Inflammatory macrophage treated with lipopolysaccharide for 4 hours (primary cell): Measurements from ENCODE around the gene PCDHGC3.

Source experiments
- DNase-seq: peaks from one replicate; pipeline ENCODE4 v3.0.0-alpha.2; 2020

The PCDHGC3 gene

DNA sequence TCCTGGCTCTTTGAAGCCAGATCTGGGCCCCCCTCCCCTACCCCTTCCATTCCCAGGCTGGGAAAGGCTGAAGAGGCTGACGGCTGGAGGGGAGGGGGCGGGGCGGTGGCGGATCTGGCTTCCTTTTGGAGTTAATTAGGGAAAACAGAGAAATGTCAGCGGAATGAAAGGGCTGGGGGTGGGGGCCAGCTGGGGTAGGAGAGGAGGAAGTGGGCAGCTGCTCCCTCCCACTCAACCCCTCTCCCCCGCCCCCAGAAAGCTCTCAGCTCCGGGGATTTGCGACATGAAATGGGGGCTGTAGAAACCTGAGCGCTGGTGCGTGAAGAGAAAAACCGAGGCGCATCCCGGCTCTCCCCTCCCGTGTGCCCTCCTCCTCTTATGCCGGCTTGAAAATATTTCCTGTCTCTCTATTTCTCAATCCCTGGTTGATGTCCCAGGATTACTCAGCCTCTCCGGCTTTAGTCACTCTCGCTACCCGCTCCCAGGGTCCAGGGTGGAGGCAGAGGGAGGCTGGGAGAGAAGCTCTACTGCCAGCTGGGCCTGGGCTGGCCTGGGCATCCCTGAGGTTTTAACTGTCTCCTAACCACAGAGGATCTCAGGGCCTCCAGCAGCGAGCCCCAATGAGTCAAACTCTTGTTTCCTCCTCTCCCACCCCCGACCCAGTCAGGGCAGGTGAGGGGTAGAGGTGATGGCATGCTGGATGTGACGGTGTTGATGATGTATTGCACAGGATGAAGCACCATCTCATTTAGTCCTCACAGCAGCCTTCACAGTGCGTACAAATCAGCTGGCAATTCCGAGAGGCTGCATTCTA lies 33.2 kb downstream of the PCDHGC3 start:
- DNase-seq = peak; percentile 67

DNA sequence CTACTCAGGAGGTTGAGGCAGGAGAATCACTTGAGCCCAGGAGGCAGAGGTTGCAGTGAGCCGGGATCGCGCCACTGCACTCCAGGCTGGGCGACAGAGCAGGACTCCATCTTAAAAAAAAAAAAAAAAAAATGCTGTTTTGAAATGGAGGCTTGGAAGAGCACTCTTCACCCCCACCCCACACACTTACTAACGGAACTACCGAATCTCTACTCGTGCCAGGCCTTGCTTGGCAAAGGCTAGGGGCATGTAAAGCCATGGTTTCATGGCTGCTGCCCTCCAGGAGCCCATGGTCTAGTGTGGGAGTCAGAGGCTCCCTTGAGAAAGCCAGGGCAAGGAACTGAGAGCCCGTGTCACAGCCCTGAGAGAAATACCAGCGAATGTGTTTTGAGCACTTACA lies 34.4 kb downstream of the PCDHGC3 start:
- no peak for DNase-seq

DNA sequence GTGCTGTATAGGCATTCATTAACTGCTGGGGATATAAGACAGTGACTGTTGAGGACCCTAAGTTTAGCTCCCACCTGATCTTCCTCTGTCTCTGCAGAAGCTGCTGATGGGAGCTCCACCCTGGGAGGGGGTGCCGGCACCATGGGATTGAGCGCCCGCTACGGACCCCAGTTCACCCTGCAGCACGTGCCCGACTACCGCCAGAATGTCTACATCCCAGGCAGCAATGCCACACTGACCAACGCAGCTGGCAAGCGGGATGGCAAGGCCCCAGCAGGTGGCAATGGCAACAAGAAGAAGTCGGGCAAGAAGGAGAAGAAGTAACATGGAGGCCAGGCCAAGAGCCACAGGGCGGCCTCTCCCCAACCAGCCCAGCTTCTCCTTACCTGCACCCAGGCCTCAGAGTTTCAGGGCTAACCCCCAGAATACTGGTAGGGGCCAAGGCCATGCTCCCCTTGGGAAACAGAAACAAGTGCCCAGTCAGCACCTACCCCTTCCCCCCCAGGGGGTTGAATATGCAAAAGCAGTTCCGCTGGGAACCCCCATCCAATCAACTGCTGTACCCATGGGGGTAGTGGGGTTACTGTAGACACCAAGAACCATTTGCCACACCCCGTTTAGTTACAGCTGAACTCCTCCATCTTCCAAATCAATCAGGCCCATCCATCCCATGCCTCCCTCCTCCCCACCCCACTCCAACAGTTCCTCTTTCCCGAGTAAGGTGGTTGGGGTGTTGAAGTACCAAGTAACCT lies 35.3 kb downstream of the PCDHGC3 start:
- DNase-seq = no peak

DNA sequence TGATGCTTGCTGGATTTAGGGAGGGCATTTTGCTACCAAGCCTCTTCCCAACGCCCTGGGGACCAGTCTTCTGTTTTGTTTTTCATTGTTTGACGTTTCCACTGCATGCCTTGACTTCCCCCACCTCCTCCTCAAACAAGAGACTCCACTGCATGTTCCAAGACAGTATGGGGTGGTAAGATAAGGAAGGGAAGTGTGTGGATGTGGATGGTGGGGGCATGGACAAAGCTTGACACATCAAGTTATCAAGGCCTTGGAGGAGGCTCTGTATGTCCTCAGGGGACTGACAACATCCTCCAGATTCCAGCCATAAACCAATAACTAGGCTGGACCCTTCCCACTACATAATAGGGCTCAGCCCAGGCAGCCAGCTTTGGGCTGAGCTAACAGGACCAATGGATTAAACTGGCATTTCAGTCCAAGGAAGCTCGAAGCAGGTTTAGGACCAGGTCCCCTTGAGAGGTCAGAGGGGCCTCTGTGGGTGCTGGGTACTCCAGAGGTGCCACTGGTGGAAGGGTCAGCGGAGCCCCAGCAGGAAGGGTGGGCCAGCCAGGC lies 36.1 kb downstream of the PCDHGC3 start:
- no peak for DNase-seq

DNA sequence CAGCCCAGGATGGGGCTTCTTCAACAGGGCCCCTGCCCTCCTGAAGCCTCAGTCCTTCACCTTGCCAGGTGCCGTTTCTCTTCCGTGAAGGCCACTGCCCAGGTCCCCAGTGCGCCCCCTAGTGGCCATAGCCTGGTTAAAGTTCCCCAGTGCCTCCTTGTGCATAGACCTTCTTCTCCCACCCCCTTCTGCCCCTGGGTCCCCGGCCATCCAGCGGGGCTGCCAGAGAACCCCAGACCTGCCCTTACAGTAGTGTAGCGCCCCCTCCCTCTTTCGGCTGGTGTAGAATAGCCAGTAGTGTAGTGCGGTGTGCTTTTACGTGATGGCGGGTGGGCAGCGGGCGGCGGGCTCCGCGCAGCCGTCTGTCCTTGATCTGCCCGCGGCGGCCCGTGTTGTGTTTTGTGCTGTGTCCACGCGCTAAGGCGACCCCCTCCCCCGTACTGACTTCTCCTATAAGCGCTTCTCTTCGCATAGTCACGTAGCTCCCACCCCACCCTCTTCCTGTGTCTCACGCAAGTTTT lies 36.7 kb downstream of the PCDHGC3 start:
- peak; percentile 59 for DNase-seq

DNA sequence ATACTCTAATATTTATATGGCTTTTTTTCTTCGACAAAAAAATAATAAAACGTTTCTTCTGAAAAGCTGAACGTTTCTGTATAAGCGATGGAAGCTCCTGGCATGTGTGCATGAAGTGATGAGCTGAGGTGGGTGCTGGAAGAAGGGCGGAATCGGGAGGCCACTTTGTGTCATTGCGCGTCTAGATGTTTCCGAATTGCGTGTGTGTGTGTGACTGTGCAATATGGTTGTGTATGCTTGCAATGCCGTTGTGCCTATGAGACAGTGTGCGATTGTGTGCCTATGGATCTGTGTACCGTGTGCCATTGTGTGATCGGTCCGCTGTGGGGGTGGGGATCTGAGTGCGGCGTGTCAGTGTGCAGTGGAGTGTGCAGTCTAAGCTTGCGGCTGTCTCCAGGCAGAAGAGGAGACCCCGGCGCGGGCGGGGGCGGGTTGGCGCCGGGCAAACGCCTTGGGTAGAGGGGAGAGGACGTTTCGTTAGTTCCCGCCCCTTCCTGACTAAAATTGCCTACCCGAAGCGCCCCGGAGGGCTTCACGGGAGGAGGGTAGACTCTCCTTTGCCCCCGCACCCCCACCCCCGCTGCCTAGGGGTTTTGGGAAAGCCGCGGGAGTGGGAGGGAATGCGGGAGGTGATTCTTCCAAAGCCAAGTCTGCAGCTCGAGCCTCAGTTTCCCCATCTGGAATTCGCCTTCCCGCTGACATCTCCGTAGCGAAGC lies 37.3 kb downstream of the PCDHGC3 start:
- peak; percentile 52 for DNase-seq

DNA sequence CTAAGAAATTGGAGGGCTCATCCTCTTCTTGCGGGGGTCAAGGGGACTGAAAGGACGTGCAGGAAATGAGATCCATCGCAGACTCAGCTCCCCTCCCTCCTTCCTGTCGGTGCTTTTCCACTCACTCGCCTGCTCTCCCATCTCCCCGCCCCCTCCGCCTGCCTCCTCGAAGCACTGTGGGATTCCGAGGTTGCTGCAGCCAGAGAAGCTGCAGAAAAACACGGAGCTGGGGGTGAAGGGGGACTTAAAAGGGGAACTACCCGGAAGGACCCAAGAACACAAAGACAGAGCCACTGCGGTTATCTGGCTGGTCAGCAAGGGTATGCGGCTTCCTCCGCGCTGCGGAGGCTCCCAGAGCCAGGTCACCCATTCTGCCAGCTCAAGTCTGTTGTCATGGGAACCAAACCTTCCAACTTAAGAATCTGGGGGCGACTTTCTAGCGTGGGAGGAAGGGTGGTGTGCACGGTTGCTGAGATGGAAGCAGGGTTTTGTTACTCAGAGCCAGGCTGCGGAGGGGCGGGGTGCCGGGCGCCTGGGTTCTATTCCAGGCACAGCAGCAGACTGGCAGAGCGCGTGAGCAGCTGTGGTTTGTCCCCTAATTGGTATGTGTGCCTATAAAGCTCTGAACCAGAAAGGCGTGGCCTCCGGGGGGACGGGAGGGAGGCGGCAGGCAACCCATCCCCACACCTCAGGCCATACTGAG lies 38.0 kb downstream of the PCDHGC3 start:
- peak; percentile 79 for DNase-seq

DNA sequence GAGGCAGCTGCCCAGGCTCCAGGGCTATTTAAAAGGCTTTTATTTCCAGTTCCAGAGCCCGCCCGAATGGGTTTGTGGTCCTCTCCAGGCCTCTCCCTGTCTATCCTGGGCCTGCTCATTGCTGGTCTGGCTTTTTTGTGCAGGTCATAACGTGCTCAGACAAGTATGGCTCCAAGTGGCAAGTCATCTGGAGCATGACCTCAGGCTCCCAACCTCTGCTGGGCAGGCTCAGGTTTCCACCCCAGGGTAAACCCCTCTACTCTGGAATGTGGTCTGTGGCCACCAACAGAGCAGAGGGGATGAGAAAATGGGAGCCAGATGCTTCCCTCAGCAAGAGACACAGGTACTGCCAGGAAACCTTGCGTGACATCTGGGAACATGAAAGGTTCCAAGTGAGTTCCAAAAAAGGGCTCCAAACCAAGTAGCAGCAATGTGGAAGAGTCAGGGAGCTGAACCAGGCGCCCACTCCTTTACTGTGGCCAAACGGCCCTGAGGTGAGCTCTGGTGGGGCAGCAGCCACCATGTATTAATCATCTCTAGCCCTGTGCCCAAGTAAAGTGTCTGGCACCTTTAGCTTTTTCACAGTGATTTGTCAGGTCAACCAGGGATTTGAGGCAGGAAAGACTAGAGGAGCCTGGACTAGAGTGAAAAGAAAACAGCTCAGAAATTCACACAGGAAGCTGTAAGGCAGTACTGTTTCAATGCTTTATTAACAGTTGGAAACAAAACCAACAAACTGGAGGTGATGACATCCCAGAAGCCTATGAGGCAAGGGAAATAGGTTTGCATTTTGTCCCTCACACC lies 38.8 kb downstream of the PCDHGC3 start:
- DNase-seq = no peak

DNA sequence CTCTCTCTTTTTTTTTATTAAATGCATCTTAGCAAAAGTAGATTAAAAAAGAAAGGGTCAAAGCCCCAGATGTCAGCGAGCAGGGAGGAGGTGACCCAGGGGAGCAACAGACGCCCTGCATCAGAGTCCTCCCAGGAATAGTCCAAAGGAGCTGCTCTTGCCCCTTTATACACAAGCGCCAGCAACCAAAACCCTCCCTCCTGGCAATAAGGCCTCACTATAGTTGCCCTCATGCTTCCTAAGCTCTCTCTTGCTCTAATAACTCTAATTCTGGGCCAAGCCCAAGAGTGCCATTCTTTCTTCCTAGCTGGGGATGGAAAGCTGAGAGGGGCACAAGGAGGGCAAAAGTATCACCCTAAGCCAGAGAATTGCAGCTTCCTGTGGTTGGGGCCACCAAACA lies 39.4 kb downstream of the PCDHGC3 start:
- no peak for DNase-seq

DNA sequence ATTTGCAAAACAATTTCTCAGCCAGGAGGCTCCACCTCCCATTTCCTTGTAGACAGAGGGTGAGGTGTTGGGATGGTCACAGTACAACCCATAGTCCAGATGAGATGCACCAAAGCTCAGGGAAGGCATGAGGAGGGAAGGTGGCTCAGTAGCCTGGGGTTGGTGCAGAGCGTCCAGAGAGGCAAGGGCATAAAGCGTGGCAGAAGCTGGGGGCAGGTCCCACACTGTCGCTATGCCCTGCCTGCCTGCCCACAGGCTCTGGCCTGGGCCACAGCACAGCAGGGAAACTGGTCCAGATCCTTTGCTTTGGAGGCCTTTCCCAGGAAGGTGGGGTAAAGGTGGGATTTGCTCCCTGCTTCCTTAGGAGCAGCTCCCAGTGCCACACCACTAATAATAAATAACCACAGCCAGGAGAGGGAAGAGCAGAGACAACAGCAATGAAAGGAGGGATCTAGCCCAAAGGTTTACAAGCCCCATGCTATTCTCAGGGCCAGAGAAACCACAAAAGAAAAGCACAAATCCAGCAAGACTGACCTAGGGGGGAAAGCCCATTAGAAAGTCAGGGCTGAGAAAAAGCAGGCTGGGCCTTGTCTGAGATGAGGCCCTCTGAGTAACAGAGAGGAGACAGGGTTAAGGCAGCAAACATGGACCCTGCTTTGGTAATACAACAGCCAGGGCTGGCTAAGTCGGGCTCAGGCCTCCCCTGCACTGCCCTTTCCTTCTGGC lies 40.3 kb downstream of the PCDHGC3 start:
- DNase-seq = no peak

DNA sequence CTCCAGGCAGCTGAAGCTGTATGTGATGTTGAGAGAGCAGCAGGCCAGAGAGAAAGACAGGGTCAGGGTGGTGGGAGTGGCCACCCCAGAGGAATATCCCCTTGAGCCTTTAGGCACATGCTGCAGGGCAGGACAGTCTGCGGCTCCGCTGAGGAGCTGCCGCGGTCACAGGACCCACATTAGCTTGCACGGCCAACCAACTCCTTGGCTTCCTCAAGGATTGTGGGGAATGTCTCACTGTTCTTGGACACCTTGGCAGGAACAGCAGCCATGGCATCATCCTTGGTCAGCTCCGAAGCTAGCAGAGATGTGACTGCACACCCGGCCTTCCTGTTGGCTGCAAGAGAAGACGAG lies 40.9 kb downstream of the PCDHGC3 start:
- no peak for DNase-seq

DNA sequence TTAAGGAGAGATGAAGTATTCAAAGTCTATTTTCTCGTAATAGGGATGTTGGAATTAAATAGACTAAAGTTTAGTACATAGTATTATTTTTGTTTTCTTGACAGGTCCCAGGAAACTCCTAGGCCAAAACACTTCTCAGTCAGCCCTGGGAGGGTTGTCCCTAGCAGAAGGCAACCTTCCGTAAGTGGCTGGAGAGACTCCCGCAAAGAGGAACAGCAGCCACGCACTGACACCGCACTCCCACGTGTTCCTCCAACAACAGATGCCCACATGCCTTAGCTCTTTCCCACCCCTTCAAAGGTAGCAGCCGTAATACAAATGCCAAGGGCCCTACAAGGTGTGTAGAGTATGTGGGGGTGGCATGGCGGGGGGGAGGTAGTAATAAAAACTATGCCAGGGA lies 41.5 kb downstream of the PCDHGC3 start:
- DNase-seq = peak; percentile 31

DNA sequence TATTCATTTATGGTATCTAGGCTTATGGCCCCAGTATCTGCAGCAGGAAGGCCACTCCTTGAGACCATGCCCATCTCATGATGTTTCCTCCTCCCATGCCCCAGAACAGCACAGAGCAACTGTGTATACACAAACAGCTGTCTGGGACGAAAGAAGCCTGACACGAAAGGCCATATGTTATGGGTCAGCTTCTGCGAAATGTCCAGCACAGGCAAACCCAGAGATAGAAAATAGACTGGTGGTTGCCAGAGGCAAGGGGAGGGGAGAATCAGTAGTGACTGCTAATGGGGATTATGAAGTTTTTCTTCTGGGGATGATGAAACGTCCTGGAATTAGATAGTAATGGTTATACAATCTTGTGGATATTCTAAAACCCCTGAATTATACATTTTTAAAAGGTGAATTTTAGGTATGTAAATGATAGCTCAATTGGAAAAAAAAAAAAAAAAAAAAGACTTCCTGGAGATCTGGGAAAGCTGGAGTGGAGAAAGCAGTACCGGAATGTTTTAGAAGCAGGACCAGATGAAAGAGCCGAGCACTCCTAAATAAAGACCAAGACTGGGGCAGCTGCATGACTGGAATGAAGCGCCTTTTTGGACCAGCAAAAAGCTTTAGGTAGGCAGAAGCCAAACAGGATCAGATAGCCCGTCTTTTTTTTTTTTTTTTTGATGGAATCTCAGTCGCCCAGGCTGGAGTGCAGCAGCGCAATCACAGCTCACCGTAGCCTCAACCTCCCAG lies 42.3 kb downstream of the PCDHGC3 start:
- DNase-seq = no peak

DNA sequence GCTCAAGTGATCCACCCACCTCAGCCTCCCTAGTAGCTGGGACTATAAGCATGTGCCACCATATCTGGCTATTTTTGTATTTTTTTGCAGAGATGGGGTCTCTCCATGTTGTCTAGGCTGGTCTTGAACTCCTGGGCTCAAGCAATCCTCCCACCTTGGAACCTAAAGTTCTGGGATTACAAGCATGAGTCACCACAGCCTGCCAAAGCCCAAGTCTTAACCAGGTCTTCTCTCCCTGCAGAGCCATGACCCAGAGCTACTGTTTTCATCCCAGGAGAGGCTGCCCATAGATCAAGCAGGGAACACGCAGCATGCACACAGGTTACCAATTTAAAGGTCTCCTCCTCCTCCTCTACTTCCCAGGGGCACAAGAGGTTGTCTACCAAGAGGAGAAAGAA lies 42.9 kb downstream of the PCDHGC3 start:
- DNase-seq = no peak

DNA sequence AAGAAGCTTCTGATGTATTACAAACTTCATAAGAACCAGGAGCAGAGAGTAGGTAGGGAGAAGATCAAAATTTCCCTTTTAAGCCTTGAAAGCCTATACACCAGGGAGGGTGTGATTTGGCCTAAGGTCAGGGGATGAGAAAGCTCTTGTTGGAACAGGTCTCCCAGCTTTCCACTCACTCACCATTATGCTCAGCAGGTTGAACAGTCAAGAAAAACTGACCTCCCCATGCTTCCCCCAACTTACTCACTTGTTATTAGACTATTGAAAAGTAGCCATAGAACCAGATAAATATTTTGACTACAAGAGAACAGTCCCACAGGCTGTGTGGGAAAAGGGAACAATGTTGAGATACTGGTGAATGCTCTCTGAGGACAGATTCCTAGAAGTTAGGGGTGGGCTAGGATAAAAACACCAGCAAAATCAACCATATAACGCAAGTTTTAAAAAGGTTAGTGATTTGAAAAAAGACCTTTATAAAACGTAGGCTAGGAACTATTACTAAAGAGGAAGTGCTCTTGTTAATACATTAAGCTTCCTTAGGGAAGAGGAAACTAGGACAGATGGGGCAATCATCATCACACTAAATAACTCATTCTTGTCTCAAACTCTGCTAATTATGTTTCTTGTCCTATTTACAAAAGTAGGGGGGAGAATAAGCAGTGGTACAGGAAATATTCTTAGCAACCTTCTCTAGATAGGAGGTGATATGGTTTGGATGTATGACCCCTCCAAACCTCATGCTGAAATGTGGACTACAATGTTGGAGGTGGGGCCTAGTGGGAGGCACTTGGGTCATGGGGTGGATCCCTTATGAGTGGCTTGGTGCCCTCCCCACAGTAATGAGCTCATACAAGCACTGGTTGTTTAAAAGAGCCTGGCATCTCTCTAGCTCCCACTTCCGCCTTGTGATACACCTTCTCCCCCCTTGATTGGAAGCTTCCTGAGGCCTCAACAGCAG lies 44.1 kb downstream of the PCDHGC3 start:
- DNase-seq = peak; percentile 74

DNA sequence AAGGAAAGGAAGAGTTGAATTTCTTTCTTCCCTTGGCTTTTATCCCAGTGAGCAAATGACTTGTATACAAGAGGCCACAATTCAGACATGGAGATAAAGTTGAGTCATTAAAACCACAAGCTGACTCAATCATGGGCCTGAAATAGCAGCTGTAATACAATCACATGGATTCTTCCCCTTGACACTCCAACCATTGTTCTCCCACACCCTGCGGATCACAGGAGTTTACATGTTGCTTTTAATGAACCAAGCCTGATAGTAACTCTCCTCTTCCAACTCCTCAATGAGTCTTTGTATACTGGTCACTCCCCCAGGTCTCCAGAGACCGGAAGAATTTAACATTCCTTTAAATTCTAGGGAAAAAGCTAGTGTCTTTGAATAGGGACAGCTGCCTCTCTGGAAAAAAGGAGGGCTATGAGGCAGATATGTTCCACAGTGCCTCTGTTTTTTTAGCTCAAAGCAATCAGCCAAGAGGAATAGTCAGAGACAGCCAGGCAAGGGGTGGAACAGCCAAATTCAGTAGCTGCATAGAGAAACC lies 45.5 kb downstream of the PCDHGC3 start:
- peak; percentile 92 for DNase-seq

DNA sequence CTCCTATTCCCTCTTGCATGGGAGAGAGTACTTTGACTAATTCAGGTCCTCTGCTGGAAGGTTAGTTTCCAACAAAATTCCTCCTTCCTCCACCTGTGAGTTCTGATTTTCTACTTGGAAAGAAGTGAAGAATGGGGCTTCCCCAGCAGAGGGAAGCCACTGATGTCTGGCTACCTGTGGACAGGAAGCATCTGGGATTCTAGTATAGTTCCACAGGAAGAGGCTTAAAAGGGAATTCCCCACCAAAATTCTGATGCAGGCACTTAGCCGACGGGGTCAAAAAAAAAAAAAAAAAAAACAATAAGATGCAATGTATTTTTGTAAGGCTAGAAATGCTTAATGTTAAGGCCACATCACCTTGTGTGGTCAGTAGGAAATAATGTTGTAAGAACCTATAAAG lies 46.5 kb downstream of the PCDHGC3 start:
- no peak for DNase-seq

DNA sequence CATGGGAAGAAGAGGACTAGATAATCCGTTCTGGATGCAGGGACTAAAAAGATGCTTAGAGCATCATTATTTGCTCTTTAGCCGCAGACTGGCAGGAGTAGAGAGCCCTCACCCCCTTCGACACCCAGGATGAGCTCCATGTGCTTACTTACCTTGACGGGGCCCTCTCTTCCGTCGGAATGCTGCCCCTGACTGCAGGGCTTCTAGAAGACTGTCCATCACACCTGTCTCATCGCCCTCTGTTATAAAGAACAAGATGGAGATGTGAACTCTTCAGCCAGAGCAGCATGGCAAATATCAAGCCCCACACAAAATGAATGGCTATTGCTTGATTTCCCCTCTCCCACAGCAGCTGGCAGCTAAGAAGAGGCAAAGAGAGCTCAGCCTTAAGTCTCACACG lies 48.2 kb downstream of the PCDHGC3 start:
- no peak for DNase-seq
